ENCODE data around the gene SLC7A9. TPM values are rescaled to one million over a fixed set of nuclear protein-coding genes. Genes with fewer than 3 reads are reported as not detected.

SLC7A9 gene
- total and polyA plus RNA-seq, 2 of the 13 experiments (the other 11 are each of a cell fraction or from before 2014, with no cell fraction given): 4.7 to 8.3 TPM

- ChIA-PET POLR2A (no interaction called here), CTCF (ENCODE audit: low intra/inter-chr PET ratio, low total read pairs) (no interaction called here)
- Histone ChIP-seq H3K4me1 (ENCODE audit: insufficient read depth, low read length) (no peaks in the 10 kb centered on the region), H3K79me2 (ENCODE audit: insufficient read depth, low read length) (no peaks in the 10 kb centered on the region), H3K27me3 (ENCODE audit: control insufficient read depth in 1 of 2, insufficient read depth in 2 of 2, low read length in 2 of 2) (no peaks in the 10 kb centered on the region), H3K4me2 (ENCODE audit: low read depth, low read length) (no peak overlapping the region), H3K27ac (ENCODE audit: extremely low read length, insufficient read depth, low read length) (no peak overlapping the region), H3K9me3 (ENCODE audit: low read length) (no peaks in the 10 kb centered on the region), H3K9ac (ENCODE audit: insufficient read depth, low read depth, low read length) (no peak overlapping the region), H3K4me3 (replicated peaks in 1 of 3; ENCODE audit: insufficient read depth in 1 of 3, low read depth in 2 of 3, low read length in 3 of 3) (no peak overlapping the region), H3K36me3 (replicated peaks in 1 of 2; ENCODE audit: control insufficient read depth in 1 of 2, insufficient read depth in 2 of 2, low read length in 2 of 2) (no peaks in the 10 kb centered on the region), H4K20me1 (ENCODE audit: insufficient read depth, low read length) (no peaks in the 10 kb centered on the region), H2AFZ (ENCODE audit: low read length) (no peak overlapping the region)
- FAIRE-seq (no peak), ATAC-seq (no peak), DNase-seq (ENCODE audit: low spot score) (no peak)
- intact Hi-C loops (cut with micrococcal nuclease; ENCODE audit: unreplicated experiment): no loop called here
- in situ Hi-C loops (cut with HindIII; ENCODE audit: extremely low pct_ligation_motif_present, low pct_unique_long_range_greater_than_20kb): no loop called here
- no peak for TF ChIP-seq IRF2 (CRISPR knock-in tag; IDR thresholded peaks at IDR 0.05)
- TF ChIP-seq MAX (IDR thresholded peaks at IDR 0.05): no peak
- TF ChIP-seq IRF1 (CRISPR knock-in tag; IDR thresholded peaks at IDR 0.05; ENCODE audit: low read depth): no peak
- TF ChIP-seq ZNF780A (CRISPR knock-in tag; IDR thresholded peaks at IDR 0.05): no peak
- TF ChIP-seq ZNF713 (CRISPR knock-in tag; IDR thresholded peaks at IDR 0.05): no peak
- no peak for TF ChIP-seq ATRX (CRISPR knock-in tag; IDR thresholded peaks at IDR 0.05; ENCODE audit: borderline replicate concordance)
- no peak for TF ChIP-seq MYNN (CRISPR knock-in tag; IDR thresholded peaks at IDR 0.05; ENCODE audit: low read depth)
- no peak for TF ChIP-seq ZNF333 (CRISPR knock-in tag; IDR thresholded peaks at IDR 0.05; ENCODE audit: borderline replicate concordance)
- no TSS peak for BruUV-seq (replicated peaks)
- WGBS (ENCODE audit: low lambda C conversion rate): 85% methylated on average over 8 of the region's 8 CpGs
Measured at GRCh38 chr19:32879741-32880140, 10.2 kb upstream of the SLC7A9 start.

GRCh38 chr19:32878988-32879387 is 9.4 kb upstream of the SLC7A9 start:
- no peak overlapping the region for H3K4me3 ChIP-seq (replicated peaks in 1 of 3; ENCODE audit: insufficient read depth in 1 of 3, low read depth in 2 of 3, low read length in 3 of 3)
- POLR2A ChIA-PET: no interaction called here
- CTCF ChIA-PET (ENCODE audit: low intra/inter-chr PET ratio, low total read pairs): no interaction called here
- H3K9ac ChIP-seq (ENCODE audit: insufficient read depth, low read depth, low read length): no peak overlapping the region
- H3K79me2 ChIP-seq (ENCODE audit: insufficient read depth, low read length): no peaks in the 10 kb centered on the region
- no peak overlapping the region for H2AFZ ChIP-seq (ENCODE audit: low read length)
- no peaks in the 10 kb centered on the region for H3K9me3 ChIP-seq (ENCODE audit: low read length)
- no peak for DNase-seq (ENCODE audit: low spot score)
- H4K20me1 ChIP-seq (ENCODE audit: insufficient read depth, low read length): no peaks in the 10 kb centered on the region
- H3K4me2 ChIP-seq (ENCODE audit: low read depth, low read length): no peak overlapping the region
- intact Hi-C loops (cut with micrococcal nuclease; ENCODE audit: unreplicated experiment): no loop called here
- no TSS peak for BruUV-seq (replicated peaks)
- no peaks in the 10 kb centered on the region for H3K4me1 ChIP-seq (ENCODE audit: insufficient read depth, low read length)
- ATAC-seq: no peak
- FAIRE-seq: no peak
- in situ Hi-C loops (cut with HindIII; ENCODE audit: extremely low pct_ligation_motif_present, low pct_unique_long_range_greater_than_20kb): no loop called here
- H3K27me3 ChIP-seq (ENCODE audit: control insufficient read depth in 1 of 2, insufficient read depth in 2 of 2, low read length in 2 of 2): no peaks in the 10 kb centered on the region
- 96% methylated on average over 12 of the region's 12 CpGs for WGBS (ENCODE audit: low lambda C conversion rate)
- H3K27ac ChIP-seq (ENCODE audit: extremely low read length, insufficient read depth, low read length): no peak overlapping the region
- H3K36me3 ChIP-seq (replicated peaks in 1 of 2; ENCODE audit: control insufficient read depth in 1 of 2, insufficient read depth in 2 of 2, low read length in 2 of 2): no peaks in the 10 kb centered on the region
- TF ChIP-seq RXRB (CRISPR knock-in tag; IDR thresholded peaks at IDR 0.05; ENCODE audit: borderline replicate concordance): no peak
- no peak for TF ChIP-seq SIN3B (IDR thresholded peaks at IDR 0.05; ENCODE audit: low read length)
- no peak for TF ChIP-seq NFYC (CRISPR knock-in tag; IDR thresholded peaks at IDR 0.05)
- TF ChIP-seq HIVEP1 (CRISPR knock-in tag; IDR thresholded peaks at IDR 0.05): no peak
- TF ChIP-seq ZMYM4 (CRISPR knock-in tag; IDR thresholded peaks at IDR 0.05): no peak
- TF ChIP-seq ZNF547 (CRISPR knock-in tag; IDR thresholded peaks at IDR 0.05): no peak
- no peak for TF ChIP-seq MXD4 (CRISPR knock-in tag; IDR thresholded peaks at IDR 0.05)
- no peak for TF ChIP-seq ZNF12 (CRISPR knock-in tag; IDR thresholded peaks at IDR 0.05)
- no peak for TF ChIP-seq ZNF670 (CRISPR knock-in tag; IDR thresholded peaks at IDR 0.05; ENCODE audit: borderline replicate concordance)
- no peak for TF ChIP-seq KLF16 (CRISPR knock-in tag; IDR thresholded peaks at IDR 0.05)
